NCI-H2227 treated with DMSO at 0.1 percent for 48 hours (cell line): Measurements from ENCODE around the gene METTL16.
"Not testable (repeated sequence)": the region's sequence is repeated elsewhere in the genome, so short reads cannot be mapped to it uniquely, and the experiment has no call there.

Source experiments
- DNase-seq: peaks from one replicate; lab custom pipeline; 2025; lab: John Stamatoyannopoulos, UW

Gene METTL16, protein sequence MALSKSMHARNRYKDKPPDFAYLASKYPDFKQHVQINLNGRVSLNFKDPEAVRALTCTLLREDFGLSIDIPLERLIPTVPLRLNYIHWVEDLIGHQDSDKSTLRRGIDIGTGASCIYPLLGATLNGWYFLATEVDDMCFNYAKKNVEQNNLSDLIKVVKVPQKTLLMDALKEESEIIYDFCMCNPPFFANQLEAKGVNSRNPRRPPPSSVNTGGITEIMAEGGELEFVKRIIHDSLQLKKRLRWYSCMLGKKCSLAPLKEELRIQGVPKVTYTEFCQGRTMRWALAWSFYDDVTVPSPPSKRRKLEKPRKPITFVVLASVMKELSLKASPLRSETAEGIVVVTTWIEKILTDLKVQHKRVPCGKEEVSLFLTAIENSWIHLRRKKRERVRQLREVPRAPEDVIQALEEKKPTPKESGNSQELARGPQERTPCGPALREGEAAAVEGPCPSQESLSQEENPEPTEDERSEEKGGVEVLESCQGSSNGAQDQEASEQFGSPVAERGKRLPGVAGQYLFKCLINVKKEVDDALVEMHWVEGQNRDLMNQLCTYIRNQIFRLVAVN

DNA sequence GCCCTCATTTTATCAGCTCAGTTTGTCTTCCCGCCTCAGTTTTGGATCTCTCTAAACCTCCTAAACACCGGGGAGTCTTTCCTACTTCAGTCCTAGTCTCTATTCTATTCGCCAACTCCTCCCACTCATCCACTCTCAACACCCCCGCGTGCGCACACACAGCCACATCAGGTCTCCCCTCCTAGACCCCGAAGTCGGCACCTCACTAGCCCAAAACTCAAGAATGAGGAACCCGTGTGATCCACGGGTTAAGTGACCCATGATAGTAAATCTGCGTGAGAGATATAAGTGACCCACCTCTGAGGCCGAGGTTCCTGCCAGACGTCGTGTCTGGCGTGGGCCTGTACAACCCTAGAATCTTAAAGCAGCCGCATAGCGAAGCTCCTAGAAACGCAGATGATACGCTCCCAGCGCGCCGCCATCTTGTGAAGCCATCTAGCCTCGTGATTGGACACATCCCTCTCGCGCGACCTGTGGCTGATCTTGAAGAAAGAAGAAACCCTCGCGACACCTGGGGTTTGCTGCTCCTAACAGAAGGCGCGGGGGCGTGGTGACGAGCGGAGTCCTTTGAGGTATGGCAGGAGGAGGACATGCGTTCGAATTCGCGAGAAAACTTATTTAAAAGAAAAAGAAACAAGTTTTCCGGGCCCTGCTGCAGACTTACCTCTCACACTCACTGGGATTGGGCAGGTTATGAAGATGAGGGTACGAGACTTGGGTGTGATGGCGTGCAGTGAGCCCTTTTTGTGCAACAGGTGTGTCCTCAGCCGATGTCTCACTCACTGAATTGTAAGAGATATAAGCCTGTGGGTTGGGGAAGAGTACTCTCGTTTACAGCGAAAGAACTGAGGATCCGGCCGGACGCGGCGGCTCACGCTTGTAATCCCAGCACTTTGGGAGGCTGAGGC, at the start of gene METTL16:
Gene METTL16, minus strand, starts transcription at position 427 of the 908 bp plus-strand sequence. CDS start 9,557 bp downstream, outside the sequence.
- peak; percentile 93 for DNase-seq

DNA sequence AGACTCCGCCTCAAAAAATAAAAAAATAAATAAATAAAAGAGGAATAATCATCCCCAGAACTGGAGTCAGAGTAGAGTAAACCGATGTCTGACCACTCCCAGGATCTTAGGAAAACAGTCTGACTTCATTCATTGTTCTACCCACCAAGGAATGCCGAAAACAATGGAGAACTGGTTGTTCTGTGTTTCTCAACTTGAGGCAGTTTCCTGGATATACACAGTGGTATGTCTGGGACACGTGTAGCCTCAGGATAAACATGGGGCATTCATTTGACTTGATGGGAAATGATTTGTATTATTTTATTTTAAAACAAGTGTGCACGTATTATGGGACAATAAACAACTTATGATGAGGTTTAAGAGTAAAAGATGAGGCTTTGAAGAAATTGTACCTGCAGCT, 49.0 kb upstream of the METTL16 start:
- DNase-seq: no peak

DNA sequence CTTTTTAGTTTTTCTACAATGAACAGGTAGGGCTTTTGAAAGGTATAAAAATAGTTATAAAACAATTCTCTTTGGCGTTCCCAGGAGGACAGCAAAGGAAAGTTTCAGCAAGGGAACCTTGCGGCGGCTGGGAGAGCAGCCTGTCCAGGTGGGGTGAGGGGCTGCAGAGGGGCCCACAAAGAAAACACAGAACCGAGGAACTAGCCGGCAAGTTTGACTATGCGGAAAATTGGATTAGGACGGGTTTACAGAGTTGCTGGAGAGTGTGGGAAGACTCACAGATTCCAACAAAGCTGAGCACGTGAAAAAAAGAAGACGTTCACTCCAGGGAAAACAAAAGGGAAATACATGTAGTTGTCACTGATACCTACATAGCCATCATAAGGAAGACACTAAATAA, 40.2 kb upstream of the METTL16 start:
- DNase-seq: no peak

DNA sequence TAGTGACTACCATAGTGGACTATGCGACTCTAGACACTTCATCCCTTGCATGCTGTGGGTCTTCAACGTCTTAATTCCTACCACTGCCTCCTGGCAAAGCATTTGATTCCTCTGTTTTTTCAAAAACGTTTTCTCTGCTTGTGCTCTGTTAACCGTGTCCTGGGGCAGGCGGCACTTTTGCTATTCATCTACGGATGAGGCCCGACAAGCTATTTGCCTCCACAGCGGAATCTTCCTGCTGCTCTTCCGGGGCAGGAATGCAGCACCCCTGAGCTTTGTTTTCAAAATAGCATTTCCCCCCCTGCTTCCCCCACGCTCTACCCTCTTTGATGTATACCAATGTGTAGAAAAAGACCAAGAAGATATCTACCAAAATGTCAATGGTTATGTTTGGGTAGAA, 39.8 kb upstream of the METTL16 start:
- DNase-seq: no peak

DNA sequence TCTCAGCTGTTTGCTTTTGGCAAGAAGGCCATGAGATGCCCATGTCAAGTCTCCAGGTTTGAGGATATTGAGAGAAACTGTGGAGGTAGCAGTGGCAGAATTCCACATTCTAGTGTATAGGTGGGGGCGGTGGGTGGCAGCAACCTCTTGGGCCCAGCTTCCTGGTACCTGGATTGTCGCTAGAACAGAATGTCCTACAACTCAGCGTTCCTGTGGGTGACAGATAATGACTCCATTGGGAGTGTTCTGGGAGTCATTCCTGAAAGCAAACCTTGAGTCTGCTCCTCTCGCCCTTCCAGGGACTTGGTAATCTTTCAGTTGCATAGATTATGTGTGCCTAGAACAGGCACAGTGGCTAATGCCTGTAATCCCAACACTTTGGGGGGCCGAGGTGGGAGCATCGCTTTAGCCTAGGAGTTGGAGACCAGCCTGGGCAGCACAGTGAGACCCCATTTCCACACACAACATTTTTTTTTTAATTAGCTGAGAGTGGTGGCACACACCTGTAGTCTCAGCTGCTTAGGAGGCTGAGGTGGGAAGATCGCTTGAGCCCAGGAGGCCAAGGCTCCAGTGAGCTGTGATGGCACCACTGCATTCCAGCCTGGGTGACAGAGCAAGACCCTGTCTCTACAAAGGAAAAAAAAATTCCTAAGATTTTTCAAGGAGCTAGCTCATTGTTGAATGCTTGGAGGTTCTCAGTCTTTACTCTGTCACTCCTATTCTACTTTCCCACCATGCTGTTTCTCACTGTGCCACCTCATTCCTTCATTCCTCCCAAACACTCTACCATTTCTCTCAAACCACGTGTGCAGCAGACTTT, 37.9 kb upstream of the METTL16 start:
- no peak for DNase-seq

DNA sequence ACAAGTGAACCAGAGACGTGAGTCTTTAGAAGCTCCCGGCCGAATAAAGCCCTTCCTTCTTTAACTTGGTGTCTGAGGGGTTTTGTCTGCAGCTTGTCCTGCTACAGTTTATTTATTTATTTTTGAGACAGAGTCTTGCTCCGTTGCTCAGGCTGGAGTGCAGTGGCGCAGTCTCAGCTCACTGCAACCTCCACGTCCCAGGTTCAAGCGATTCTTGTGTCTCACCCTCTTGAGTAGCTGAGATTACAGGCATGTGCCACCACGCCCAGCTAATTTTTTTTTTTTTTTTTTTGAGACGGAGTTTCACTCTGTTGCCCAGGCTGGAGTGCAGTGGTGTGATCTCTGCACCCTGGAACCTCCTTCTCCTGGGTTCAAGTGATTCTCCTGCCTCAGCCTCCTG, 36.3 kb upstream of the METTL16 start:
- not testable (repeated sequence) for DNase-seq

DNA sequence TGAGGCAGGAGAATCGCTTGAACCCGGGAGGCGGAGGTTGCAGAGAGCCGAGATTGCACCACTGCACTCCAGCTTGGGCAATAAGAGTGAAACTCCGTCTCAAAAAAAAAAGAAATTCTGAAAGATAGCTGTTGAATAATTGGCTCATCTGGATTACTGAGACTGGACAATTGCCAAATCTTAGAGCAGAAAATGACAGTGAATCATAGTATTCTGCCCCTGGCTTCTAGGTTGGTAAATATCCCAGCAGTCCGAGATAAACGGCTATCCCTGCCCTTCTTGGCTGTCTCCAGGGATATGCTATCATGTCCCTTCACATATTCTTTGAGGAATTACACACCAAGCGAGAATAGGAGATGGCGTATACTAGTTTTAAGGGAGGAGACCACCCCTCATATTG, 35.5 kb upstream of the METTL16 start:
- no peak for DNase-seq

DNA sequence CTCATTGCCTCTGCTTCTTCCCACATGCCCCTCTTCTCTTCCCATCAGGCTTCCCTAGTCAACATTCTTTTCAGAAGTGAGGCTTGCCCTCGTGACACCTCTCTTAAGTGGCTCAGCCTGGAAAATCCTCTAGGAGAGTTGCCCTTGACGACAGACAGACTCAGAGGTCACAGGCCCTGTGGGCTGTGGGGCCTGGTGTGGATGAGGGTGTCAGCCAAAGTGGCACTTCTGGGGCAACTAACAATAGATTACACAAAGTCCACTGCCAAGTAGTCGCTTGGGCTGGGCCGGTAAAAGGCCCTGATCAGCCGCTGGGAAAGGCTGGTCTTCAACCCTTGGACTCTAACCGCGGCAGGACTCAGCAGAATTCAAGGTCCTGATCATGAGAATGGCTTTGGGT, 33.7 kb upstream of the METTL16 start:
- DNase-seq: no peak

DNA sequence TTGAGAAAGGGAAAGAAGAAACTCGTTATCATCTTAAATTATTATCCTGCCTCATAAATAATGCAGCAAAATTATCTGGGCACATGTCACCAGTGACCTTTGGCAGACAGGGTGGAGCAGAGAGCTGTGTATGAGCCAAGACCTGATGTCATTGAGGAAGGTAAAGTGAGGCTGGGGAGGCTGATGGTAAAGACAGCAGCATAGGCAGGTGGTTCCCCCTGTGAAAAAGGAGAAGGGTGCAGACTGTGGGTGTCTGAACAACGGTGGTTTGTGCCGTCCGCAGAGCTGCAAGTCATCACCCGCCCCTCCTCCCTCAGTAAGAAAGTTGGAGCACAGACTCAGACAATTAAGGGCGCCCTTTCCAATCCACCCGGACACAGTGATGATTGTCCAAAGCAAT, 30.8 kb upstream of the METTL16 start:
- DNase-seq: no peak

DNA sequence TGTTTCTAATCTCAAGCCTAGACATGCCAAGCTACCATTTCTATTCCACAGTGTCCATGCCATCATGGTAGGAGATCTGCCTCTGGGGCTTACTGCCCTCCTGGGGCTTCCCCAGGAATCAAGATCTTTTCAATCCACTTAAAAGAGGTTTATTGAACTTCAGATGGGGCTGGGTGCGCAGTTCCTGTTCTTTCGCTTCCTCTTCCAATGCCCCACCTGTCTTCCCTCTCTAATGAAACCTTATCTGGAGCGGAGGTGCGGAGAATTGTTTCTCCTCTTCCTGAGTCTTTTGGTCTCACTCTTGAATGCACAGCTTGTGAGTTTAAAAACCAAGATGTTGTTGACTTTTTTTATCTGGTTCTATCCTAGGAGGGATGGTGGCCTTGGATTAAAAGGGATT, 30.4 kb upstream of the METTL16 start:
- DNase-seq: no peak

DNA sequence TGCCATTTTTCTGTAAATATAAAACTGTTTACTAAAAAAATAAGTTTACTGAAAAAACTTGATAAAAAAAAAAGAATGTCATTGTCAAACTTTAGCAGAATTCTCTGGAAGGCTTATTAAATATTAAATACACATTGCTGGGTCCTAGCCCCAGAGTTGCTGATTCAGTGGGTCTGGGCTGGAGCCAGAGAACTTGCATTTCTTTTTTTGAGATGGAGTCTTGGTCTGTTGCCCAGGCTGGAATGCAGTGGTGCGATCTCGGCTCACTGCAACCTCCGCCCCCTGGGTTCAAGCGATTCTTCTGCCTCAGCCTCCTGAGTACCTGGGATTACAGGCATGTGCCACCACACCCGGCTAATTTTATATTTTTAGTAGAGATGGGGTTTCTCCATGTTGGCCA, 25.9 kb upstream of the METTL16 start:
- DNase-seq: not testable (repeated sequence)

DNA sequence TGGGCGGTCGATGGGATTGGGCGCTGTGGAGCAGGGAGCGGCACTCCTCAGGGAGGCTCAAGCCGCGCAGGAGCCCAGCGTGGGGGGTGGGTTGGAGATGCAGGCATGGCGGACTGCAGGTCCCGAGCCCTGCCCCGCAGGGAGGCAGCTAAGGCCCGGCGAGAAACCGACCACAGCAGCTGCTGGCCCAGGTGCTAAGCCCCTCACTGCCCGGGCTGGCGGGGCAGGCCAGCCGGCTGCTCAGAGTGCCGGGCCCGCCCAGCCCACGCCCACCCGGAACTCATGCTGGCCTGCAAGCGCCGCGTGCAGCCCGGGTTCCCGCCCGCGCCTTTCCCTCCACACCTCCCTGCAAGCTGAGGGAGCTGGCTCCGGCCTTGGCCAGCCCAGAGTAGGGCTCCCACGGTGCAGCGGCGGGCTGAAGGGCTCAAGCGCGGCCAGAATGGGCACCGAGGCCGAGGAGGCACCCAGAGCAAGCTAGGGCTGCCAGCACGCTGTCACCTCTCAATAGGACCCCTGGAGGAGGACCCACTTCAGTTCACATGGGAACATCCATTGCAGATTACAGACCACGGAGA, 20.5 kb upstream of the METTL16 start:
- no peak for DNase-seq

DNA sequence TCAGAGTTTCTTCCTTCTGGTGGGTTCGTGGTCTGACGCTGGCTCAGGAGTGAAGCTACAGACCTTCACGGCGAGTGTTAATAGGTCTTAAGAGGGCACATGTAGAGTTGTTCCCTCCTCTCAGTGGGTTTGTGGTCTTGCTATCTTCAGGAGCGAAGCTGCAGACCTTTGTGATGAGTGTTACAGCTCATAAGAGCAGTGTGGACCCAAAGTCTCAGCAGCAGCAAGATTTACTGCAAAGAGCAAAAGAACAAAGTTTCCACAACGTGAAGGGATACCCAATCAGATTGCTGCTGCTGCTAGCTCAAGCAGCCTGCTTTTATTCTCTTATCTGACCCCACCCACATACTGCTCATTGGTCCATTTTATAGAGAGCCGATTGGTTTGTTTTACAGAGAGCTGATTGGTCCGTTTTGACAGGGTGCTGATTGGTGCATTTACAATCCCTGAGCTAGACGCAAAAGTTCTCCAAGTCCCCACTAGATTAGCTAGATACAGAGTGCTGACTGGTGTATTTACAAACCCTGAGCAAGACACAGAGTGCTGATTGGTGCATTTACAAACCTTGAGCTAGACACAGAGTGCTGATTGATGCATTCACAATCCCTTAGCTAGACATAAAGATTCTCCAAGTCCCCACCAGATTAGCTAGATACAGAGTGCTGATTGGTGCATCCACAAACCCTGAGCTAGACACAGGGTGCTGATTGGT, 19.7 kb upstream of the METTL16 start:
- not testable (repeated sequence) for DNase-seq

DNA sequence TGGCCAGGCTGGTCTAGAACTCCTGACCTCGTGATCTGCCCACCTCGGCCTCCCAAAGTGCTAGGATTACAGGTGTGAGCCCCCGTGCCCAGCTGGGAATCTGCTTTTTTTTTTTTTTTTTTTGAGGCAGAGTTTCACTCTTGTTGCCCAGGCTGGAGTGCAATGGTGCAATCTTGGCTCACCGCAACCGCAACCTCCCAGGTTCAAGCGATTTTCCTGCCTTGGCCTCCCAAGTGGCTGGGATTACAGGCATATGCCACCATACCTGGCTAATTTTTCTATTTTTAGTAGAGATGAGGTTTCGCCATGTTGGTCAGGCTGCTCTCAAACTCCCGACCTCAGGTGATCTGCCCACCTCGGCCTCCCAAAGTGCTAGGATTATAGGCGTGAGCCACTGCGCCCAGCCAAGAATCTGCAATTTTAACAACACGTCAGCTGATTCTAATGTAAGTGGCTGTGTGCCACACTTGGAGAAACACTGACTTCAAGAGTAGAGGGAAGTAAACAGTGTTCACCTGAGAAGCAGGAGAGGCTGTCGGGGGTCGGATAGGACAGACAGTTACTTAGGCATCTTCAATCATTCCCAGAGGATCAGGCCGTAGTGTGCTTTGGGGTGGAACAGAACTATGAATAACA, 10.2 kb upstream of the METTL16 start:
- DNase-seq: not testable (repeated sequence)

DNA sequence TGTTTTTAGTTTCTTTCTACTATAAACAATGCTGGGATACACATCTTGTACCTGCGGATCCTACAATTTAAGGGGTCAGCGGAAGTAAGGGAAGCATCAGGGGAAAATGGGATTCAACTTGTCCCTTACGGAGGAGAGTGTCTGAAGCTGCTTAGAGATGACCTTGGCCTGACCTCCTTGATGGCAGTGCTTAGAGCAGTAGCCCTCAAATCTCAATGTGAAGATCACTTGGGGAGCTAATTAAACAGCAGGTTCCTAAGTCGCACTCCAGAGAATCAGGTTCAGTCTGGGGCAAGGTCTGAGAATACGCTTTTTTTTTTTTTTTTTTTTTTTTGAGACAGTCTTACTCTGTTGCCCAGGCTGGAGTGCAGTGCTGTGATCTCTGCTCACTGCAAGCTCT, 9.6 kb upstream of the METTL16 start:
- DNase-seq: no peak

DNA sequence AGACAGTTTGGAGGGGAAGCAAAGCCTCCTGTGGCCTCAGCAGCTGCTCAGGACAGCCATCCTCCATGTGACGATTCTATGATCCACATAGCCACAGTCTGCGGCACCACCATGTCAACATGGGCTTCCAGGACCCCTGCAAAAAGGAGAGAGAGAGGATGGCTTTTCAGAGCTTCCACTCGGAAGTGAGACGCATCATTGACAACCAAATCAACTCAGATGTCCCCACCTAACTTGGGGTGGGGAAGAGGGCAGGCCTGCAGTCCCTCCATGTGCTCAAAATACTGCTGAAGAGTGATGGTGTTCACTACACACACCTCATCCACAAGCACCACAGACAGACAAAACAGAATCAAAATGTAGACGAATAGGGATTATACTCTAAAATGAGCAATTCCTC, 5.9 kb upstream of the METTL16 start:
- no peak for DNase-seq

DNA sequence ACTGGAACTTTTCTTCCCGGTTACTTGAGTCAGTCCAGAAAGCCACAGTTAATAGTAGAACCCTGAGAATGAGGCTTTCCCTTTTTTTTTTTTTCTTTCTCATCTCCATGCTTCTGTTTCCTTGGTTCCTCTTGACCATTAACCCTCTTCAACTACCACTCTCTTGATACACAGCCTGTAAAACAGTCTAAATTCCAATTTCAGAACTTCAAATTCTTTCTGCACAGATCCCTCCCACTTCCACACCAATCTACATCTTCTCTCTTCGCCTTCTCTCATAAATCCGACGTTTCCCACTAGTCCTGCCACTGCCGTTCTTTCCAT, 588 bp downstream of the METTL16 start:
- DNase-seq: no peak

DNA sequence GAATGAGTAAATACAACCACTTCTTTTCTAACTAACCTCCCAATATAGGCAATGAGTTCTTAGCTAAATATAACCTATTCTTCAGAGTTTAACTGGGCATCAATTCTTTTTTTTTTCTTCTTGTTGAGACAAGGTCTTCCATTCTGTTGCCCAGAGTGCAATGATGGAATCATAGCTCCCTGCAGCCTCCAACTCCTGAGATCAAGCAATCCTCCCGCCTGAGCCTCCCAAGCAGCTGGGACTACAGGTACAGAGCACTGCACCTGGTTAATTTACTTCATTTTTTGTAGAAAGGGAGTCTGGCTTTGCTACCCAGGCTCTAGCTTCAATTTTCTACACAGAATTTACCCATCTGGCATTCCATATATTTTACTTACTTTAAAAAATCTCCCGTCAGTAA, 1.1 kb downstream of the METTL16 start:
- no peak for DNase-seq

DNA sequence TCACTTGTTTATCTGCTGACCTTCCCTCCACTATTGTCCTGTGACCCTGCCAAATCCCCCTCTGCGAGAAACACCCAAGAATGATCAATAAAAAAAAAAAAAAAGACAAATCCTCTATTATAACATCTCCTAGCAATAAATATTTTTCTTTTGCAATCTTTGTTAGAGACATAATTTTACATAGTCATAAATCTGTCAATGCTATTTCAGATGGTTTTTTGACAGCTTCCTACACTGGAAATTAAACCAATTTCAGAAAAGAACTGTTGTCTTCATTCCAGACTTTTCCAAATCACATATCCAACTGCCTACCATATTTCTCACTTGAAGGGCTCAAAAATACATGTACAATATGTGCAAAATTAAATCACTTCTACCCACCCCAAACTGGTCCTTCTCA, 3.7 kb downstream of the METTL16 start:
- no peak for DNase-seq

DNA sequence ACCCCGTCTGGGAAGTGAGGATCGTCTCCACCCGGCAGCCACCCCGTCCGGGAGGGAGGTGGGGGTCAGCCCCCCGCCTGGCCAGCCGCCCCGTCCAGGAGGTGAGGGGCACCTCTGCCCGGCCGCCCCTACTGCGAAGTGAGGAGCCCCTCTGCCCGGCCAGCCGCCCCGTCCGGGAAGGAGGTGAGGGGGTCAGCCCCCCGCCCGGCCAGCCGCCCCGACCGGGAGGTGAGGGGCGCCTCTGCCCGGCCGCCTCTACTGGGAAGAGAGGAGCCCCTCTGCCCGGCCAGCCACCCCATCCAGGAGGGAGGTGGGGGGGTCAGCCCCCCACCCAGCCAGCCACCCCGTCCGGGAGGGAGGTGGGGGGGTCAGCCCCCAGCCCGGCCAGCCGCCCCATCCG, 4.7 kb downstream of the METTL16 start:
- not testable (repeated sequence) for DNase-seq

DNA sequence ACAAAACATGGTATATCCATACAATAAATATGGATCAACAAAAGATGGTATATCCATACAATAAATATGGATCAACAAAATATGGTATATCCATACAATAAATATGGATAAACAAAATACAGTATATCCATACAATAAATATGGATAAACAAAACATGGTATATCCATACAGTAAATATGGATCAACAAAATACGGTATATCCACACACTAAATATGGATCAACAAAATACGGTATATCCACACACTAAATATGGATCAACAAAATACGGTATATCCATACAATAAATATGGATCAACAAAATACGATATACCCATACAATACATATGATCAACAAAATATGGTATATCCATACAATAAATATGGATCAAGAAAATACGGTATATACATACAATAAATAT, 8.1 kb downstream of the METTL16 start:
- no peak for DNase-seq
